Activated naive CD8-positive, alpha-beta T cell (primary cell): ENCODE data around the gene ADCYAP1.

Experiments
- H3K27ac Mint-ChIP-seq: one replicate; pipeline ENCODE4 v1.8.0; 2021; ENCODE audit warnings: mixed read lengths
- H3K27me3 Mint-ChIP-seq: one replicate; pipeline ENCODE4 v1.8.0; 2021; ENCODE audit warnings: mixed read lengths
- H3K36me3 Mint-ChIP-seq: one replicate; pipeline ENCODE4 v1.8.0; 2021; ENCODE audit warnings: mixed read lengths
- H3K4me1 Mint-ChIP-seq: one replicate; pipeline ENCODE4 v1.8.0; 2021; ENCODE audit warnings: low read depth, mixed read lengths
- H3K4me3 Mint-ChIP-seq: one replicate; pipeline ENCODE4 v1.8.0; 2021; ENCODE audit warnings: mild to moderate bottlenecking, mixed read lengths
- H3K9me3 Mint-ChIP-seq: one replicate; pipeline ENCODE4 v1.8.0; 2021; ENCODE audit warnings: low read depth, mixed read lengths

The ADCYAP1 gene

GRCh38 chr18:933082-933481 lies 28.4 kb downstream of the ADCYAP1 start:
- Mint-ChIP-seq H3K4me1 (no peaks in the 10 kb centered on the region), H3K27ac (no peak overlapping the region), H3K9me3 (no peaks in the 10 kb centered on the region), H3K36me3 (no peaks in the 10 kb centered on the region), H3K27me3 (peaks cover 2% of the 10 kb centered on the region), H3K4me3 (no peak overlapping the region)

- H3K4me1 Mint-ChIP-seq, result no peaks in the 10 kb centered on the region
- no peak overlapping the region for H3K4me3 Mint-ChIP-seq
- no peak overlapping the region for H3K27ac Mint-ChIP-seq
- peaks cover 2% of the 10 kb centered on the region for H3K27me3 Mint-ChIP-seq
- no peaks in the 10 kb centered on the region for H3K9me3 Mint-ChIP-seq
- no peaks in the 10 kb centered on the region for H3K36me3 Mint-ChIP-seq
These were observed 30.0 kb downstream of the ADCYAP1 start for GRCh38 chr18:934518-935133.

GRCh38 chr18:936941-937340 lies 32.3 kb downstream of the ADCYAP1 start:
- H3K36me3 Mint-ChIP-seq, result no peaks in the 10 kb centered on the region

GRCh38 chr18:939166-939565 lies 34.5 kb downstream of the ADCYAP1 start:
- H3K4me1 Mint-ChIP-seq, result no peaks in the 10 kb centered on the region

More at GRCh38 chr18:936941-937340, 32.3 kb downstream of the ADCYAP1 start:
- Mint-ChIP-seq H3K4me1 (no peaks in the 10 kb centered on the region), H3K27me3 (peaks cover 4% of the 10 kb centered on the region), H3K9me3 (no peaks in the 10 kb centered on the region), H3K27ac (no peak overlapping the region), H3K4me3 (no peak overlapping the region)

GRCh38 chr18:939958-940357 lies 35.3 kb downstream of the ADCYAP1 start:
- H3K27ac Mint-ChIP-seq, result no peak overlapping the region
- peaks cover 4% of the 10 kb centered on the region for H3K27me3 Mint-ChIP-seq
- H3K4me1 Mint-ChIP-seq, result no peaks in the 10 kb centered on the region

More at GRCh38 chr18:939166-939565, 34.5 kb downstream of the ADCYAP1 start:
- Mint-ChIP-seq H3K36me3 (no peaks in the 10 kb centered on the region), H3K9me3 (no peaks in the 10 kb centered on the region), H3K27ac (no peak overlapping the region), H3K4me3 (no peak overlapping the region), H3K27me3 (peaks cover 4% of the 10 kb centered on the region)

GRCh38 chr18:941331-941730 lies 36.7 kb downstream of the ADCYAP1 start:
- Mint-ChIP-seq H3K4me3 (no peak overlapping the region), H3K27ac (no peak overlapping the region), H3K9me3 (no peaks in the 10 kb centered on the region), H3K36me3 (no peaks in the 10 kb centered on the region), H3K27me3 (peaks cover 4% of the 10 kb centered on the region), H3K4me1 (no peaks in the 10 kb centered on the region)

More at GRCh38 chr18:939958-940357, 35.3 kb downstream of the ADCYAP1 start:
- H3K9me3 Mint-ChIP-seq, result no peaks in the 10 kb centered on the region
- no peak overlapping the region for H3K4me3 Mint-ChIP-seq
- no peaks in the 10 kb centered on the region for H3K36me3 Mint-ChIP-seq

- H3K4me3 Mint-ChIP-seq, result no peak overlapping the region
- no peak overlapping the region for H3K27ac Mint-ChIP-seq
- H3K4me1 Mint-ChIP-seq, result no peaks in the 10 kb centered on the region
- H3K36me3 Mint-ChIP-seq, result no peaks in the 10 kb centered on the region
- peaks cover 5% of the 10 kb centered on the region for H3K27me3 Mint-ChIP-seq
- no peaks in the 10 kb centered on the region for H3K9me3 Mint-ChIP-seq
These were observed 39.8 kb downstream of the ADCYAP1 start for GRCh38 chr18:944440-944839.

- no peak overlapping the region for H3K4me3 Mint-ChIP-seq
- H3K9me3 Mint-ChIP-seq, result no peaks in the 10 kb centered on the region
- peaks cover 6% of the 10 kb centered on the region for H3K27me3 Mint-ChIP-seq
- no peaks in the 10 kb centered on the region for H3K36me3 Mint-ChIP-seq
- H3K27ac Mint-ChIP-seq, result no peak overlapping the region
- no peaks in the 10 kb centered on the region for H3K4me1 Mint-ChIP-seq
These were observed 45.3 kb downstream of the ADCYAP1 start for GRCh38 chr18:949724-950631.

- Mint-ChIP-seq H3K27ac (no peak overlapping the region), H3K4me1 (no peaks in the 10 kb centered on the region), H3K9me3 (no peaks in the 10 kb centered on the region), H3K36me3 (no peaks in the 10 kb centered on the region), H3K4me3 (no peak overlapping the region), H3K27me3 (peaks cover 6% of the 10 kb centered on the region)
These were observed 46.3 kb downstream of the ADCYAP1 start for GRCh38 chr18:950882-951495.

GRCh38 chr18:955384-956066 lies 50.9 kb downstream of the ADCYAP1 start:
- Mint-ChIP-seq H3K36me3 (no peaks in the 10 kb centered on the region), H3K4me1 (no peaks in the 10 kb centered on the region), H3K27me3 (peaks cover 3% of the 10 kb centered on the region), H3K27ac (no peak overlapping the region), H3K9me3 (no peaks in the 10 kb centered on the region), H3K4me3 (no peak overlapping the region)

GRCh38 chr18:957829-958228 lies 53.2 kb downstream of the ADCYAP1 start:
- Mint-ChIP-seq H3K4me1 (peaks cover 9% of the 10 kb centered on the region), H3K9me3 (no peaks in the 10 kb centered on the region), H3K36me3 (no peaks in the 10 kb centered on the region), H3K27ac (no peak overlapping the region), H3K4me3 (no peak overlapping the region), H3K27me3 (peaks cover 3% of the 10 kb centered on the region)

- no peak overlapping the region for H3K4me3 Mint-ChIP-seq
- H3K27ac Mint-ChIP-seq, result no peak overlapping the region
- H3K36me3 Mint-ChIP-seq, result no peaks in the 10 kb centered on the region
- peaks cover 9% of the 10 kb centered on the region for H3K4me1 Mint-ChIP-seq
- H3K9me3 Mint-ChIP-seq, result no peaks in the 10 kb centered on the region
- peaks cover 11% of the 10 kb centered on the region for H3K27me3 Mint-ChIP-seq
These were observed 55.2 kb downstream of the ADCYAP1 start for GRCh38 chr18:959854-960253.
